K562 (cell line): ENCODE measurements around the gene BMAL1. TPM values are rescaled to one million over a fixed set of nuclear protein-coding genes. Genes with fewer than 3 reads are reported as not detected.

Experiments used
- ATAC-seq: fragments of 200-7000 bp; cut with Tn5 transposase; 3 replicates; pipeline ENCODE4 v1.9.1; 2020; ENCODE audit warnings: moderate library complexity
- BruUV-seq: library from RNA; stranded (reverse); fragments of 400-500 nt; replicated peaks from 2 replicates; lab custom pipeline; 2021; lab: Mats Ljungman, UMichigan
- CTCF ChIA-PET: fragments of 300-600 bp; formaldehyde crosslinking; extraction: SDS; loops from one replicate; lab custom pipeline; 2021; ENCODE audit warnings: low intra/inter-chr PET ratio; lab: Yijun Ruan, JAX
- POLR2A ChIA-PET: fragments of 300-600, 350-650 bp; sonication (Branson Sonifier 250); formaldehyde crosslinking; extraction: SDS; loops from one replicate; lab custom pipeline; 2021; ENCODE audit warnings: antibody characterized with exemption, inconsistent platforms; lab: Yijun Ruan, JAX
- DNase-seq, 4 experiments: peaks; one replicate each; pipeline versions ENCODE4 v3.0.0 to v3.0.0-alpha.2; 2011 to 2018; ENCODE audit warnings: low spot score in 3 of 4, mixed read lengths in 3 of 4; ENCODE audit errors: extremely low read depth in 1 of 4
- FAIRE-seq: peaks from 2 replicates; lab custom pipeline; 2011; peaks lifted over from hg19 to GRCh38; lab: Jason Lieb, UNC
- H2AFZ ChIP-seq: 2 replicates; pipeline ENCODE4 v1.6.0; 2011; ENCODE audit warnings: low read depth, low read length, control low read depth, inconsistent platforms
- H3K27ac ChIP-seq: fragments of 200-600 bp; 3 replicates; pipeline ENCODE4 v1.8.0; 2011; ENCODE audit warnings: low read depth, mild to moderate bottlenecking, control low read depth, inconsistent platforms, low read length, moderate library complexity, mixed read lengths; ENCODE audit errors: extremely low read depth
- H3K27me3 ChIP-seq, 2 experiments: fragments of 300-600 bp in 1 of 2; 2 replicates in 1 of 2; 3 replicates in 1 of 2; pipeline versions ENCODE4 v1.6.0 to v1.8.0; 2011; ENCODE audit warnings: inconsistent platforms in 2 of 2, low read length in 2 of 2, mild to moderate bottlenecking in 1 of 2, mixed read lengths in 1 of 2, moderate library complexity in 1 of 2; ENCODE audit not compliant: control insufficient read depth in 2 of 2, insufficient read depth in 2 of 2
- H3K36me3 ChIP-seq: fragments of 300-600 bp; 3 replicates; pipeline ENCODE4 v1.8.0; 2011; ENCODE audit warnings: mild to moderate bottlenecking, low read length, inconsistent platforms; ENCODE audit not compliant: control insufficient read depth, insufficient read depth
- H3K4me1 ChIP-seq, 2 experiments: fragments of 200-600 bp in 1 of 2; replicated peaks in 1 of 2; 2 replicates in 1 of 2; 3 replicates in 1 of 2; pipeline versions ENCODE4 v1.5.1 to v1.8.0; 2011; ENCODE audit warnings: inconsistent platforms in 2 of 2, low read length in 2 of 2, mild to moderate bottlenecking in 1 of 2, mixed read lengths in 1 of 2, moderate library complexity in 1 of 2; ENCODE audit not compliant: control insufficient read depth in 2 of 2, insufficient read depth in 2 of 2
- H3K4me2 ChIP-seq: 2 replicates; pipeline ENCODE4 v1.6.1; 2011; ENCODE audit warnings: low read length, control low read depth, inconsistent platforms, mixed read lengths; ENCODE audit not compliant: insufficient read depth
- H3K4me3 ChIP-seq: fragments of 200-600 bp; sonication (generic), shearing (Covaris generic); 2 replicates; pipeline ENCODE4 v1.5.1; 2016; ENCODE audit warnings: control low read depth, inconsistent platforms
- H3K79me2 ChIP-seq: fragments of 200-600 bp; 3 replicates; pipeline ENCODE4 v1.8.0; 2011; ENCODE audit warnings: low read length, inconsistent platforms; ENCODE audit not compliant: control insufficient read depth, insufficient read depth
- H3K9ac ChIP-seq, 2 experiments: 2 replicates each; pipeline versions ENCODE4 v1.6.0 to v1.6.1; 2011; ENCODE audit warnings: low read depth in 2 of 2, low read length in 2 of 2, control low read depth in 1 of 2, inconsistent platforms in 1 of 2, mild to moderate bottlenecking in 1 of 2, mixed read lengths in 1 of 2; ENCODE audit not compliant: insufficient read depth in 1 of 2
- H3K9me1 ChIP-seq: one replicate; pipeline ENCODE4 v1.6.0; 2011; ENCODE audit warnings: inconsistent platforms, mild to moderate bottlenecking, low read length, moderate library complexity; ENCODE audit not compliant: control insufficient read depth, insufficient read depth
- H3K9me3 ChIP-seq: replicated peaks from 2 replicates; pipeline ENCODE4 v1.5.1; 2011; ENCODE audit warnings: low read depth, low read length, inconsistent platforms; ENCODE audit not compliant: control insufficient read depth, insufficient read depth
- H4K20me1 ChIP-seq: replicated peaks from 2 replicates; pipeline ENCODE4 v1.6.1; 2011; ENCODE audit warnings: low read length, inconsistent platforms, mixed read lengths; ENCODE audit not compliant: control insufficient read depth, insufficient read depth
- CTCF ChIP-seq, 3 experiments: IDR thresholded peaks in 2 of 3; conservative IDR thresholded peaks in 1 of 3; 2 replicates each; pipeline ENCODE4 v1.5.1; 2011 to 2012; ENCODE audit warnings: low read length in 3 of 3, mild to moderate bottlenecking in 3 of 3, control low read depth in 2 of 3, improper control_type of control experiment in 1 of 3, inconsistent platforms in 1 of 3, low read depth in 1 of 3, mixed read lengths in 1 of 3, moderate library complexity in 1 of 3; ENCODE audit not compliant: insufficient read depth in 2 of 3
- NR4A1 ChIP-seq, 2 experiments: fragments of 250-450 bp in 1 of 2; fragments of 450-650 bp in 1 of 2; sonication (Bioruptor Pico) in 1 of 2; IDR thresholded peaks; 2 replicates each; pipeline versions ENCODE4 v1.4.0 to v1.6.1; 2016 to 2020; ENCODE audit warnings: mild to moderate bottlenecking in 2 of 2, missing compliant biosample characterization in 1 of 2, missing genetic modification characterization in 1 of 2, moderate library complexity in 1 of 2
- ZNF184 ChIP-seq: sonication (generic); formaldehyde crosslinking; IDR thresholded peaks from 2 replicates; pipeline ENCODE4 v1.5.0; 2020; ENCODE audit warnings: missing genetic modification reagents
- WGBS: fragments of 100-300 bp; shearing (Covaris generic); methylation state at CpG from one replicate; pipeline ENCODE4 v1.1.6; 2016; ENCODE audit warnings: low coverage, mixed read lengths; ENCODE audit not compliant: insufficient coverage; ENCODE audit errors: missing lambda C conversion rate; 5-methylcytosine and 5-hydroxymethylcytosine counted together
- in situ Hi-C: fragments of 300-500 bp; cut with MboI; formaldehyde crosslinking; loops from 4 replicates; pipeline ENCODE4 v1.15.0; 2018; ENCODE audit warnings: inconsistent platforms, mixed read lengths
- intact Hi-C: fragments of 100-400 bp; cut with micrococcal nuclease; formaldehyde crosslinking; loops from 2 replicates; pipeline ENCODE4 v1.14.2; 2022
- polyA plus RNA-seq, 8 experiments: library from polyadenylated mRNA; depleted of rRNA in 4 of 8; stranded (reverse) in 5 of 8; unstranded in 3 of 8; fragments of >200 nt; fragmentation: Nextera tagmentation in 2 of 8; fragmentation: Illumina TruSeq in 1 of 8; extraction: Ambion mirVana in 2 of 8; extraction: Trizol in 1 of 8; gene quantifications; 2 replicates each; pipeline versions ENCODE4 v1.2.1 to v1.2.3, GENCODE V29; 2011 to 2014; ENCODE audit warnings: inconsistent platforms in 1 of 8, missing spikeins in 1 of 8
- total RNA-seq, 7 experiments: library from RNA; depleted of rRNA in 6 of 7; stranded (reverse); fragments of >200 nt in 6 of 7; fragmentation: Illumina TruSeq in 2 of 7; extraction: Trizol in 2 of 7; gene quantifications; 2 replicates each; pipeline versions ENCODE4 v1.2.1 to v1.2.3, GENCODE V29; 2011 to 2021; ENCODE audit warnings: low replicate concordance in 1 of 7

Gene BMAL1
- total and polyA plus RNA-seq, 9 of the 15 experiments (the other 6 are each of a cell fraction or from before 2014, with no cell fraction given) = 0.14 to 2.4 (median 0.64) TPM

- H3K27ac ChIP-seq = no peak overlapping the region
- intact Hi-C loops = no loop called here
- CTCF ChIA-PET = no interaction called here
Measured at GRCh38 chr11:13260963-13261588, 16.5 kb upstream of the BMAL1 start.

More at GRCh38 chr11:13260963-13261588, 16.5 kb upstream of the BMAL1 start:
- H3K4me1 ChIP-seq = no peaks in the 10 kb centered on the region; a peak in 2 of 5 replicates
- TF ChIP-seq NR4A1 (CRISPR knock-in tag; IDR thresholded peaks at IDR 0.05) (no peak), NR4A1 (tag; IDR thresholded peaks at IDR 0.05) (no peak), ZNF184 (CRISPR knock-in tag) (no peak), CTCF (IDR thresholded peaks at IDR 0.05 in 2 of 3, conservative IDR thresholded peaks at IDR 0.05 in 1 of 3; ENCODE audit: insufficient read depth in 2 of 3, low read depth in 1 of 3, low read length in 3 of 3) (no peak)
- H4K20me1 ChIP-seq = no peaks in the 10 kb centered on the region
- WGBS = 3% methylated on average over 16 of the region's 16 CpGs
- no peak overlapping the region for H3K9ac ChIP-seq
- H3K79me2 ChIP-seq = no peaks in the 10 kb centered on the region
- no peak for FAIRE-seq
- peaks cover 6 to 30% of the 10 kb centered on the region in 2 experiments; a peak in 4 of 5 replicates for H3K27me3 ChIP-seq
- H3K9me3 ChIP-seq = no peaks in the 10 kb centered on the region
- no peaks in the 10 kb centered on the region for H3K9me1 ChIP-seq
- no TSS peak for BruUV-seq
- no peak overlapping the region for H3K4me2 ChIP-seq
- no peak overlapping the region for H3K4me3 ChIP-seq
- DNase-seq = no peak
- in situ Hi-C loops = no loop called here
- ATAC-seq = no peak
- POLR2A ChIA-PET = interaction anchor here (0.6 kb wide), 1 partner anchor 30 kb away, joined by 4 read pairs; no protein-coding TSS in a partner anchor
- H2AFZ ChIP-seq = no peak overlapping the region
- no peaks in the 10 kb centered on the region for H3K36me3 ChIP-seq
